HG02763 (cell line): ENCODE measurements around the gene SRGAP3.

ENCODE experiments used
- ATAC-seq: cut with Tn5 transposase; IDR thresholded peaks from one replicate; pipeline ENCODE4 v1.9.1; 2021; ENCODE audit warnings: mild to moderate bottlenecking, moderate library complexity; ENCODE audit not compliant: unreplicated experiment

SRGAP3 gene

DNA sequence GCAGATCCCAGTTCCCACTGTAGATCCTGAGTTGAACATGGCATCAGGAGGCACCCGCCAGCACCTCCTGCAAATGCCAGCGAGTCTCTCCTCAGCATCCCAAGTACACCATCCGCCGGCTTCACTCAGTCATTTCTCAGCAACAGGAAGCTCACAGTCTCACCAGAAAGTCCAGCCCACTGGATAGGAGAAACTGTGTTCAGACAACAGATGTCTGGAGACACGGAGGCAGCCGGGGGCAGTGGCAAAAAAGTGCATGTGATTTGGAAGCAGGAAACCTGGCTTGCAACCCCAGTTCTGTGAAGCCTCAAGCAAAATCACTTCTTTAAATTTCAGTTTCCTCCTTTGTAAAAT is 68.7 kb downstream of the SRGAP3 start:
- ATAC-seq = no peak

DNA sequence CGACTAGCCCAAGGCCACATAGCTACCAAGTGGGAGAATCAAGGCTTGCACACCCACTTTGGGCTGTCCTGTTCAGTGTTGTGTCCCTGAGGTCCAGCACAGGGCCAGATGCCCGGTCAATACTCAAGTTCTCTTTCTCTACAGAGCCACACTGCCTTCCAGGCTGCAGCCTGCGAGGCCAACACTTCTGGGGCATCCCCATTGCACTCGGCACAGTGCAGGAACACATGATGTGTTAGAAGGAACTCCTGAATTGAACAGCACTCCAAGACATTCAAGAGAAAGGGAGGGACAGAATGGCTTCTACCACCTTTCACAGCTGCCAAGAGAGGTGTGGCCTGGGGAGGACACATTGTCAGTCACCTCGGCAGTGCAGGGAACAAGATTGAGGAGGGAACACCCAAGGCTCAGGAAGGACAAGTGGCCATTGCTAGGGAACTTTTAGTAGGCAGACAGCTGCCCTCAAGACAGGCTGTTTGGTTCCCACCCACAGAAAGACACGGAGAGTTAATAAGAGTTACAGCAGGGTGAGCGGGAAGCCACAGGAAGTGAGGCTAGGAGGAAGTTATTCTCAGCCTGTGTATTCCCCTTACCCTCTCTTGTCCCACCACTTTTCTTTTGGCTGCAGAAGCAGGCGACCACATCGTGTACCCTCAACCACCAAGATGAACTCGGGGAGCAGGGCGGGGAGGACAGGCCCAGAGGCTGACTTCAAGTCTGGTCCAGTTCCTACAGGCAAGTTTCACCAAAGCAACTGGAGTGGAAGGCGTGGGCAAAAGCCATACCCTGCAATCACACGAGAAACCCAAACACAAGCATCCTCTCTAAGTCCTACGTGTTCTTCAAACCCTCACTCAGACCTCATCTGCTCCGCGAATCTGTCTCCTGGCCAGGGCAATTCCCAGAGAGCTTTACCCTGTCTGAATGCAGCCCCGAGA is 69.4 kb downstream of the SRGAP3 start:
- peak; percentile 77 for ATAC-seq

DNA sequence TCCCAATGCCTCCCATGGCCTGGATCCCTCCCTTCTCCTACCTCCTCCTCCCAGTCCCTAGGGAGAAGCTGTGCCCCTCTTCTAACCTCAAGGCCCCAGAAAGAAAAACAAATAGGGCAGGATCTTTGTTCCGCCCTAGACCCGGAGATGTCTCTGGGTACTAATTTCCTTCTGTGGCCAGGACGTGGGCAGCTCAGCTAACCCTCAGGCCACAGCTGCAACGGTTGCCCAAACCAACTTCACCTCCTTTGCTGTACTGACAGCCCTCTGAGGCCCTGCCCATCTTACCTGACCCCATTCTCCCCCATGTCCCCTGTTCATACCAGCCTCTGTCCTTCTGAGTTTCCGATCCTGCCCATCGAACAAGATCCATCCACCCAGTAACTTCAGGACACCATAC is 70.7 kb downstream of the SRGAP3 start:
- no peak for ATAC-seq

DNA sequence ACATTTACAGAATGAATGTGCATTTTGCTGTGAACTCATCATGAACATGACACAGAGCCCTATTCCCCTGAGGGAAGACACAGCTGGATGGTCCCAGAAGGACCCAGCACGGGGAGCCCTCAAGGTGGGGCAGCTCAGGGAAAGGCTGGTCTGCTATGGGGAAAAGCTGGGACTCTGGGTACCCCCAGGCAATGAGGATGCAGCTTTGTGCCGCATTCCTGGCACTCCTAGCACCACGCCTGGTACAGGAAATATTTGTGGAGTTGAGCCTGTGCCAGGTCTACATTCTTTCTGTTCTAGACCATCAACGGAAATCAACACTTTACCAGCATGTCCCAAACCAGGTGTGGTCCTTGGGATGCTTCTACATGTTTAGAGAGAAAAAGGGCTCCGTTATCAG is 74.0 kb downstream of the SRGAP3 start:
- no peak for ATAC-seq

DNA sequence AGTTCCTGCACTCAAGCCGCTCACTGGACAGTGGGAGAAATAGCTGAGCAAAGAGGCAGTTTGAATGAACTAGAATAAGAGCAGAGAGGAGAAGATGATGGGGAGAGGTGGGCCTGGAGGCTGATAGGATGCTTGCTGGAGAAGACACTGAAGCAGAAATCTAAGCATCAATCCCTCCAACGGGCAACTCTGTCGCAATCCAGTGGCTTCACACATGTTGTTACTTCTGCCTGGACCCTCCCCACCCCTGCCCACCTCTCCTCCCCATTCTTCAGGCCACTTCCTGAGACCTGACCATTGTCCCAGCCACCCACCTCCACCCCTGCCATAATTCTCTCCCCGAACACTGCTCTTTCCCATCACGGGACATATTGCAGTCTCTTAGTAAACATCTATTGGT is 76.0 kb downstream of the SRGAP3 start:
- no peak for ATAC-seq

DNA sequence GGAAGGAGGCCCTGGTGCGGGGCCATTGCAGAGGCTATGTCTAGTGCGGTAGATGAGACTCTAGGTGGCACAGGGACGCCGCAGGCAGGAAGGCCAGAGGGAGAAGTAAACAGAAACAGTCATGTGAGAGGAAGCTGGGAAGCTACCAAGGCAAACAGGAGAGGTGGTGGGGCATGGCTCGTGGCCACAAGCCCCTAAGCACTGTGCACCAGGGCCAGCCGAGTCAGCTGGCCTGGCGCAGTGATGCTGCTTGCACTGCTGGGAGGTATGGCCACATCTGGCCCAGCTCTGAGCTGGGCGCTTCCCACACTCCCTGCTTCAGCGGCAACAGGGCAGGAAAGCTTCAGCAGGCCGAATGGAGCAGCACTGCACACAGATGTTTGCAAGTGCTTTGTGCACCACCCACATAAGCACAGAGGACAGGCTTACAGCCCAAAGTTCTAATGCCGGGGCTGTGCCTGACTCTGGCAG is 76.6 kb downstream of the SRGAP3 start:
- ATAC-seq = no peak

DNA sequence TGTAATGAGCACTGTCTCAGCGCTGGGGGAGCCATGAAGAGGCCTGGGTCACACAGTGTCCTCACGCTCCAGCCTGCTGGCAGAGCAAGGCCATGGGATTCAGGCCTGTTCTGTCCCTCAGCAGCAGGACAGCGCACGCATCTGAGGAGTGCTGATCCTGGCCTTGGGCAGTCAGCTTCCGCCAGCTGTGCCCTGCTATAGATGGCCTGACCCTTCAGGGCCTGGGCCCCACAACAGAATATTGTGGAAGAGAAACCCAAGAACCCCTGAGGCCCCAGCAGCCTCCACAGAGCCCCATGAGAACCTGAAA is 78.6 kb downstream of the SRGAP3 start:
- ATAC-seq = no peak

DNA sequence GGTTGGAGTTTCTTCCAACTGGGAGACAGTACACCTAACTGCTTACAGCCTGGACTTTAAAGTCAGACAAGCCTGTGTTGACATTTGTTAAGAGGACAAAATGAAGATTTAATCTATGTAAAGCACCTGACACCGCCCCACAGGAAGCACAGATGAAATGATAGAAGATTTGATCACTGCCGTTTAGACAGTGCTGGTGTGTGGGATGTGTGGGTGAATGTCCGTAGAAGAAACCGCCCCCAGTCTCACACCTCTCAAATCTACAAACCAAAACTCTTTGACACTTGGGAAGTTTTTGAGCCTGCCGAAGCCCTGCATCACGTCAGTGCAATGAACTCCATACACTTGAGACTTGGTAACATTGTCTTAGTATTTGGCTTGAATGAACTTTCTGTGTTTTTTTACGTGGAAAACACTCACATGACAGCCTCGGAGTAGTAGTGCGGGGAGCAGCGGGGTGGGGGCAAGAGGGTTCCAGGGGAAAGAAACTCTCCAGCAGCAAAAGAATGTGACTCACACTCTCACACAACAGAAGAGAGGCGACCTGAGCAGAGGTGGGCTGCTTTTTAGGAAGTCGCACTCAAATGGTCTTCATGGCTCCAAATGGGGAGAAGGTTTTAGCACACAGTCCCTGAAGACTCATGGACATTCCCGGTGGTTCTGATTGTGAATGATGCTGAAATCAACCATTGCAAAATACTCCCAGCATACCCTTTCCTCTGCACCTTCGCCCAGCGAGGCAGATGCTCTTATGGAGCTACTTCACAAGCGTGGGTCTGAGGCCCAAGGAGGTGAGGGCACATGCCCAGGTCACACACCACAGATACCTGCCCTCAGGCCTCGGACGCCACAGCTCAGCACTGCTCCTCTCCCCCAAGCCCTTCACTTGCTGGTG is 79.2 kb downstream of the SRGAP3 start:
- ATAC-seq = no peak

DNA sequence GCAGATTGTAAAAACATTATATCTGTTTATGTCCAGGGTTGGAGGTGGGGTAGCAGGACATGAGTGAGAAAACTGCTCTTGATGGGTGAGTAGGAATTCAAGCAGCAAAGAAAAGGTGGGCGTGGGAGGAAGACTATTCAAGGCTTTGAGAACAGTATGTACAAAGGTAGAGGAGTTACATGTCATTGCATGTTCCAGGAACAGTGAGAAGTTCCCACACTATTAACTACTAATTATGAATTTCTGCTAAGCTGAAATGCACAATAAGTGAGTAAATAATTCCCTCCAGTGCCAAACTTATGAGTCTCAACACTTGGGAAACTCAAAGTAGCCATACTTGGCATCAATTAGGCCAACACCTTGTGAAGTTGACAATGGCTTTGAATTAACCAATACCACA is 80.1 kb downstream of the SRGAP3 start:
- ATAC-seq = no peak

DNA sequence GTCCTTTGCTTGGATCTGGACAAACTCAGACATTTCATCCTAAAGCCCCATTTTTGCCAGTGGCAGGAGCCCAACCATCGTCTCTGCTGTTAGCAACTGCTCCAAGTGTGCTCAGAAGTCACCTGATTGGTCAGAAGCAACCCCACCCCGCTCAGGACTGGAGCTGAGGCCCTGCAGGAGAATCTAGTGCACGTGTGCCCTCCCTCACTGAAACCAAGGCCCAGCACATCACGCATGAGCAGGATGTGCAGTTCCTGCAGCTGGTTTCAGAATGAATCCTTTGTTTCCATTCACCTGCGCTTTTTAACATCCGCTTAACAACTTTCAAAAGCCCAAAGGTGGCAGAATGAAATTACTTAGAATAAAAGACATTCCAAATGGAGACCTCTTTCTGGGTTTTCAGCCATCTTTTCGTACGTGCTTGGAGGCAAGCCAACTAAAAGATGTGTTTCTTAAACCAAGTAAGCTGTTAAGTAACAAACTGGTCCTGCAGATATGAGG is 81.2 kb downstream of the SRGAP3 start:
- ATAC-seq = peak; percentile 96

DNA sequence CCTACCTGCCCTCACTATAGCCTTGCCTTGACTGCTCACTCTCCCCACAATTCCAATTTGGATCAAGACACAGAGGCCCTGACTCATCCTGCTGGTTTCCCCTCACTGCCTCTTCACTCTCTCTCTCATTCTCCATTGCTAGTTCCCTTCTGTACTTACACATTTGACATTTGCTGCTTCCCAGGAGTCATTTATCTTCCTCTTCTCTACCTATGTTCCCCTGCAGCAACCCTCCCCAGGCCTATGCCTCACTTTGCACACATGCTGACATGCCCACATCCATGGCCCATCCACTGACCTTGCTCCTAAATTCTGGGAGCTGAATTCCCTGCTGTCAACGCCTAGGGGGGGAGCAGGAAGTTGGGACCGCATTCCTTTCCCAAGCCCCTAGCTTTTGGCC is 82.2 kb downstream of the SRGAP3 start:
- ATAC-seq = no peak

DNA sequence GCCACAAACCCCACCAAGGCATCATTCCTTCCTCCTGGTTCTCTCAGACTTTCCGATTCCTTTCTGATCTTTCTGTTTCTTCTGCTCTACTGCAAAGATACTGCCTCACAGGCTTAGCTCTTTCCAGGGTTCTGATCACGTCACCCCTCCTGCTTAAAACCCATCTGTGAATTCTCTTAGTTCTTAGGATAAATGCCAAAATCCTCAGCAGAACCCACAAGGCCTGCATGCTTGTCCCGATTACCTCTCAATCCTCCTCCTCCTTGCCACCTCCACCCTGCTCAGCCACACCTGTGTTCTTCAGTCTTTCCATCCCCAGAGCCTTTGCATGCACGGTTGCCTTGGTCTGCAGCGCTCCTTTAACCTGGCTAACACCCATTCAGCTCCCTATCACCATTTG is 84.0 kb downstream of the SRGAP3 start:
- no peak for ATAC-seq

DNA sequence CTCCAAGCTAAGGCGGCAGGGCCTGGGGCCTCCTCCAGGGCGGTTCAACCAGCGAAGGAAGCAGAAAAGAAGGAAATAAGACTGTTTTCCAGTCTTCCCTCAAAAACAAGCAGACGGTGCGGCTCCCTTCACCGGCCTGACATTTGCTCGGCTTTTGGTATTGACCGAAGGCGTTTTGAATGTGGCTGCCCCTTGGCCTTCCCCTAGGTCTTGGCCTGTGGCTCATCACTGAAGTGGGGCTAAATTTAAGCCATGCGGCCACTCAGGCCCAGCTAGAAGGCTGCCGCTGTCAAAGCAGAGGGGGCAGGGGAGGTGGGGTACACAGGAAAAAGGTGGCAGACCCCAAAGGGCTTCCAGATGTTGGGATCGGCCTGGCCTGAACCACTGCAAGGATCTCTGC is 86.2 kb downstream of the SRGAP3 start:
- no peak for ATAC-seq

DNA sequence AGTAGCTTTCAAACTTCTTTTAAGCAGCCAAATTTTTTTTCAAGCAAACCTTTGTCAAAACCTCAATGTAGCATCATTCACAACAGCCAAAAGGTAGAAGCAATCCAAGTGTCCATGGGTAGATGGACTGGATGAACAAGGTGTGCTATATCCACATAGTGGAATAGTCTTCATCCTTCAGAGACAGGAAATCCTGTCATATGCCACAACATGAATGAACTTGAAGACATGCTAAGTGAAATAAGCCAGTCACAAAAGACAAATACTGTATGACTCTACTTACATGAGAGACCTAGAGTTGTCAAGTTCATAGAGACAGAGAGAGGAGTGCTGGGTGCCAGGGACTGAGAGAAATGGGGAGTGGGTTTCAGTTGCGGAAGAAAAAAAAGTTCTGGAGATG is 87.6 kb downstream of the SRGAP3 start:
- ATAC-seq = no peak

DNA sequence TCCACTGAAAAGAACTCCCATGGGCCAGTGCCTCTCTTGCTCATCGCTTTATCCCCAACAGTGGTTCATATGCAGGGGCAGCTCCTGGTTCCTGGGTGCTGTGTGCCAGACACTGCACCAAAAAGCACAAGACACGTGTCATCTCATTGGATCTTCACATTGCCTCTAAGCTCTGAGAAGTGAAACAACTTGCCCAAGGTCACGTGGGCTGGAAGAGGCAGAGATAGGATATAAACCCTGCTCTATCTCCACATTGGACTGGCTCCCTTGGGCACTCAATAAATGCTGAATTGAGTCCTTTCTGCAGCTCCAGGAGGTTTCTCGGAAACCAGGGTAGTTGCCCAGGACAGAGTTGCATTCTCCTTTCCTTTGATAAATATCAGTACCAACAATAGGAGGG is 88.1 kb downstream of the SRGAP3 start:
- ATAC-seq = no peak

DNA sequence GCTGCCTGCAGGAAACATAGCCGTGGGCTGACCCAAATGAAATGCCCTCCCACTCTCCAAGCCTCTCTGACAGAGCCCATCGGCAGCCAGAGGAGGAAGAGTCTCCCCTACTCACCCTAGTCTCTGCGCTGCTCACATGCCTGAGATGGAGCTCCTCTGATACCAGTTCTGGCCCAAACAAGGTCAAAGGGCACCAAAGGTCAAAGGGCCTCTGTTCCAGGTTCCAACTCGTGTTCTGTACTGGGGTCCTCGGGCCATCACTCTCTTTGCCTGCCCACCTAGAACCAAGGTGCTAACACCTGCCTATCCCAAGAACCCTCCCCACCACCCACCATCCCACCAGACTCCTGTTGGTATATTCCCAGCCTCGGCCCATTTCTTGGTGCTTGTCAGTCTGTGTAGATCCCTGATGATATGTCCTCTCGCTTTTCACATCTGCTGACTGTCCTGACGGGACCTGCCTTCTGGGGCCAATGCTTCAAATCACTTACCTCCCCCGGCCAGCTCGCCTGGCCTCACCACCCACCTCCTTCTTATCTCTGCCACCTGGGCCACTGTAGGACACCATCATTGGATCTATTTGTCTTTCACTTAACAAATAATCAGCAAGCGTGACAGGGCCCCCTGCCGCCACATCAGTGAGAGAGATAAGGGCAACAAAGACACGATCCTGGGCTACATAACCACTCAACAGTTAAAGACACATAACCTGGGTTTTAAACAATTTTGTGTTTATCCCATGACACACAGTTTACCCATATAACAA is 90.4 kb downstream of the SRGAP3 start:
- ATAC-seq = no peak

DNA sequence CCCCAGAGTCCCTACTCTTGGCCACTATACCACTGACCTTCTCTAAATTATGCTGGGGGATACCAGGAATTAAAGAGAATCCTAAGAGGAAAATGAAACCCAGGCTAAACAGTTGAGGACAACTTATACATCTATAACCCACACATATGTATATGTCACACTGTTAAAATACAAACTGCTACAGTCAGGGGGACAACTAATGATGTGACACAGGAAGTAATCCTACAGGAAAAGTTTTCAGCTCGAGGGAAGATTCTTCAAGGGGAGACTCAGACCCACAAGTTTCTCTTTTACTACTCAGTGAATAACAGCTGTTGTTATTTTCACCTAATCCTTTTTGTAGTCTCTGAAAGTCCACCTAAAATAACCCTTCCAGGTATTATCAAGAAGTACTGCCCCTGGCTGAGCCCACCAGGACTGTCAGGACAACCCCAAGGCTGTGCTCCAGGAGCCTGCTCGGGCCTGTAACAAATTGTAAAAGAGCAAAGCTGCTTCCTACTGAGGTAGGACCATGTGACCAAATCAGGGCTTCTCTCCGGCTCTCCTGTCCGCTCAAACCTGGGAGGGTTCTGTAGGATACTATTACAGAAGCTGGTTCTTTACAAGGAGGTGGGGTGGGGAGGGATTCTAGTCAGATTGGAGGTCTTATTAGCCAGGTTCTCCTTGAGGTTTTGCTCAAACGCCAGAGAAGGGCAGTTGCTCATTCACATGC is 91.6 kb downstream of the SRGAP3 start:
- ATAC-seq = no peak

DNA sequence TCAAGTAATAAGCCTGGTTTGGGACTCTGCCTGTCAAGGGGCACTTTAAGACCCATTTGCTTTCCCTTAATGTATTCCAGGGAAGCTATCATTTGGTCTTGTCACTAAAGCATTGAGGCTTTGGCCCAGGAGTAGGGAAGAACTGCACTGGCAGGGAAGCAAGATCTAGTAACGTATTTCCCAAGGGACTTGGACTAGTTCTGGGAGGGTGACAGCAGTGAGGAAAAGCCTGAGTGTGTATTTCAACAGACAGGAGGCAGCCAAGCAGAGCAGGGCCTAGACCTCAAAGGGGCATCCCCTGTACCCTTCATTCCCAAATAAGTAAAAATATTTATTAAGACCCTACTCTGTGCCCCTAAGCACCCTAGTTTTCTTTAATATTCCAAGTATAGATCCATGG is 92.8 kb downstream of the SRGAP3 start:
- no peak for ATAC-seq

DNA sequence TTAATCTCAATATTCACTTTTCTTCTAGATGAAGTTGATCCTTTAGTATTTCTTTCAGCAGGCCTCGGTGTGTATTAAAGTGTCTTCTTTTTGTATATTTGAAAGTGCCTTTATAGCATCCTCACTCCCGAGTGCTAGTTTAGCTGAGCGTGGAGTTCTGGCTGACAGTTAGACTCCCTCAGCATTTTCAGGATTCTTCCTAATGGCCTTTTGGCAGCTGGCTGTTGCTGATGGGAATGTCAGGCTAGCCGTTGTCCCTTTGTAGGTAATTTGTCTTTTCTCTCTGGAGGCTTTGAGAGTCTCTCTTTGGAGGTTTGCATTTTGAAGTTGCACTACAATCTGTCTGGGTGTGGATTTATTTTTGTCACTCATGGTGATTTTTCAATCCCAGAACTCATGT is 94.4 kb downstream of the SRGAP3 start:
- ATAC-seq = no peak

DNA sequence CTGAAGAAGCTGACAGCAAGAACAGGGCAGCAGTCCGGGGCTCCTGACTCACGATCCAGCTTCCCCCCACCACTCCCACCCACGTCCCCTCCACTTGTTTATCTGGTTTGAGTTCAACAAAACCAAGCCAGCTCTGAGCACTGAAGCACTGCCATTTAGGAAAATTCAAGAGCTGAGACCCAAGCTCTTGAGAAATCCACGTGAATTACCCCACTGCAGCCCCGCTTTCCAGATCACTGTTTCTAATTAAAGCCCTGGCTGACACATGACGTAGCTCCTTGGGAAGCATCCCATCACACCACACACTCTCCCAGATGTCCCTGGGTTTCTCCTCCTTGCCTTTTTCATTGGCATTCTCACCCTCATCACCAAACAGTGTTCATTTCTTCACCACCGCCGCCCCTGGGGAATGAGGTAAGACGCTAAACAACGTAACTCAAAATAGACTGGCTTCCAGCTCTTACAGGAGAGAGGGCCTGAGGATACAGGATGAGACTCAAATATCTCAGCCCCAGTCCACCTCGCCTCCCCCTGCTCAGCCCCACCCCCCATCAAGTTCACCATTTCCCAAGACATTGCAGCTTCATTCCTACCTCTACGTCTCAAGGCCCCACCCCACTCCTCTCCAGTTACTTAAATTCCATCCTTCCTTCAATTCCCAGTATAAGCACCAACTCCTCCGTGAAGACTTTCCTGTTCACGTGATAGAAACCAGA is 95.4 kb downstream of the SRGAP3 start:
- ATAC-seq = no peak
